BE2C (cell line): ENCODE results near the gene KIAA1217.

Source experiments
- DNase-seq: peaks from one replicate; pipeline ENCODE4 v3.0.0-alpha.2; 2020
- H3K27me3 ChIP-seq: fragments of 250-450 bp; sonication (Bioruptor Pico); 2 replicates; pipeline ENCODE4 v1.5.1; 2020; ENCODE audit warnings: mild to moderate bottlenecking
- H3K36me3 ChIP-seq: fragments of 250-450 bp; sonication (Bioruptor Pico); 2 replicates; pipeline ENCODE4 v1.5.1; 2020; ENCODE audit warnings: mild to moderate bottlenecking
- H3K4me1 ChIP-seq: fragments of 250-450 bp; sonication (Bioruptor Pico); 2 replicates; pipeline ENCODE4 v1.5.1; 2020
- H3K4me3 ChIP-seq: 2 replicates; pipeline ENCODE4 v1.5.1; 2011; ENCODE audit warnings: low read depth, low read length
- H3K9me3 ChIP-seq: fragments of 250-450 bp; sonication (Bioruptor Pico); 2 replicates; pipeline ENCODE4 v1.5.1; 2020
- CTCF ChIP-seq: IDR thresholded peaks from 2 replicates; pipeline ENCODE4 v1.5.1; 2012; ENCODE audit warnings: mild to moderate bottlenecking, low read depth, low read length

KIAA1217 gene

GRCh38 chr10:24306507-24306875, 97.6 kb downstream of the KIAA1217 start:
- DNase-seq, result no peak
- H3K27me3 ChIP-seq, result no peaks in the 10 kb centered on the region
- H3K4me1 ChIP-seq, result no peaks in the 10 kb centered on the region
- no peak overlapping the region for H3K4me3 ChIP-seq
- TF ChIP-seq CTCF, result no peak
- no peaks in the 10 kb centered on the region for H3K36me3 ChIP-seq
- no peaks in the 10 kb centered on the region for H3K9me3 ChIP-seq

- no peaks in the 10 kb centered on the region for H3K4me1 ChIP-seq
- no peaks in the 10 kb centered on the region for H3K27me3 ChIP-seq
- no peaks in the 10 kb centered on the region for H3K9me3 ChIP-seq
- no peak overlapping the region for H3K4me3 ChIP-seq
- DNase-seq, result no peak
- no peak for TF ChIP-seq CTCF
- H3K36me3 ChIP-seq, result no peaks in the 10 kb centered on the region
Measured at GRCh38 chr10:24307116-24307515, 98.2 kb downstream of the KIAA1217 start.

- no peaks in the 10 kb centered on the region for H3K36me3 ChIP-seq
- no peaks in the 10 kb centered on the region for H3K9me3 ChIP-seq
- no peak overlapping the region for H3K4me3 ChIP-seq
- H3K4me1 ChIP-seq, result no peaks in the 10 kb centered on the region
- H3K27me3 ChIP-seq, result no peaks in the 10 kb centered on the region
- no peak for DNase-seq
- no peak for TF ChIP-seq CTCF
Measured at GRCh38 chr10:24307696-24308485, 99.0 kb downstream of the KIAA1217 start.

GRCh38 chr10:24310104-24310503, 101.2 kb downstream of the KIAA1217 start:
- no peak for DNase-seq
- no peak for TF ChIP-seq CTCF

GRCh38 chr10:24311888-24312287, 103.0 kb downstream of the KIAA1217 start:
- DNase-seq, result no peak
- no peaks in the 10 kb centered on the region for H3K36me3 ChIP-seq
- no peaks in the 10 kb centered on the region for H3K27me3 ChIP-seq
- no peaks in the 10 kb centered on the region for H3K9me3 ChIP-seq
- H3K4me3 ChIP-seq, result no peak overlapping the region
- H3K4me1 ChIP-seq, result no peaks in the 10 kb centered on the region
- no peak for TF ChIP-seq CTCF

More at GRCh38 chr10:24310104-24310503, 101.2 kb downstream of the KIAA1217 start:
- Histone ChIP-seq H3K36me3 (no peaks in the 10 kb centered on the region), H3K4me3 (no peak overlapping the region), H3K9me3 (no peaks in the 10 kb centered on the region), H3K27me3 (no peaks in the 10 kb centered on the region), H3K4me1 (no peaks in the 10 kb centered on the region)

GRCh38 chr10:24313283-24313682, 104.3 kb downstream of the KIAA1217 start:
- Histone ChIP-seq H3K27me3 (no peaks in the 10 kb centered on the region), H3K4me1 (no peaks in the 10 kb centered on the region), H3K36me3 (no peaks in the 10 kb centered on the region), H3K9me3 (no peaks in the 10 kb centered on the region), H3K4me3 (no peak overlapping the region)
- no peak for TF ChIP-seq CTCF
- no peak for DNase-seq
